GM12878 (cell line): Measurements from ENCODE around the gene FTCDNL1. TPM values are rescaled to one million over a fixed set of nuclear protein-coding genes. Genes with fewer than 3 reads are reported as not detected.

Source experiments
- ATAC-seq: fragments of 200-7000 bp; cut with Tn5 transposase; 3 replicates; pipeline ENCODE4 v1.9.1; 2020; ENCODE audit warnings: mild to moderate bottlenecking, moderate library complexity
- BruUV-seq: library from RNA; stranded (reverse); fragments of 400-500 nt; replicated peaks from 2 replicates; lab custom pipeline; 2021; lab: Mats Ljungman, UMichigan
- CTCF ChIA-PET: fragments of 300-600 bp; sonication (Branson Sonifier 250); formaldehyde crosslinking; extraction: SDS; loops from one replicate; lab custom pipeline; 2021; ENCODE audit warnings: inconsistent platforms; lab: Yijun Ruan, JAX
- POLR2A ChIA-PET: fragments of 350-600 bp; formaldehyde crosslinking; extraction: SDS; loops from one replicate; lab custom pipeline; 2021; ENCODE audit warnings: inconsistent platforms; lab: Charles Lee
- RAD21 ChIA-PET: fragments of 300-600 bp; sonication (Branson Sonifier 250); formaldehyde crosslinking; loops from one replicate; lab custom pipeline; 2023; ENCODE audit warnings: antibody characterized with exemption; ENCODE audit not compliant: unreplicated experiment; lab: Charles Lee
- SMC1A ChIA-PET: fragments of 300-600 bp; sonication (Branson Sonifier 250); formaldehyde crosslinking; loops from one replicate; lab custom pipeline; 2023; ENCODE audit not compliant: unreplicated experiment, uncharacterized antibody; lab: Charles Lee
- DNase-seq: peaks from one replicate; pipeline ENCODE4 v3.0.0-alpha.2; 2011; ENCODE audit warnings: low read depth, low spot score
- FAIRE-seq: peaks from 3 replicates; lab custom pipeline; 2011; peaks lifted over from hg19 to GRCh38; lab: Jason Lieb, UNC
- H2AFZ ChIP-seq: 2 replicates; pipeline ENCODE4 v1.6.0; 2011; ENCODE audit warnings: low read depth, low read length, control low read depth; ENCODE audit not compliant: control insufficient read depth
- H3K27ac ChIP-seq: 2 replicates; pipeline ENCODE4 v1.5.1; 2011; ENCODE audit warnings: control low read depth; ENCODE audit not compliant: control insufficient read depth, insufficient read depth
- H3K27me3 ChIP-seq, 2 experiments: replicated peaks in 1 of 2; 2 replicates each; pipeline versions ENCODE4 v1.6.0 to v1.6.1; 2011; ENCODE audit warnings: low read length in 1 of 2; ENCODE audit not compliant: control insufficient read depth in 2 of 2, insufficient read depth in 2 of 2
- H3K36me3 ChIP-seq, 2 experiments: 2 replicates each; pipeline ENCODE4 v1.5.1; 2011; ENCODE audit warnings: low read length in 1 of 2; ENCODE audit not compliant: control insufficient read depth in 2 of 2, insufficient read depth in 2 of 2
- H3K4me1 ChIP-seq: 2 replicates; pipeline ENCODE4 v1.6.1; 2011; ENCODE audit warnings: mild to moderate bottlenecking, low read length, moderate library complexity, mixed read lengths; ENCODE audit not compliant: control insufficient read depth, insufficient read depth
- H3K4me2 ChIP-seq: 2 replicates; pipeline ENCODE4 v1.6.0; 2011; ENCODE audit warnings: control low read depth; ENCODE audit not compliant: control insufficient read depth, insufficient read depth
- H3K4me3 ChIP-seq: fragments of 200-600 bp; sonication (generic); 2 replicates; pipeline ENCODE4 v1.5.1; 2016
- H3K79me2 ChIP-seq: 2 replicates; pipeline ENCODE4 v1.6.0; 2011; ENCODE audit warnings: low read length; ENCODE audit not compliant: control insufficient read depth, insufficient read depth
- H3K9ac ChIP-seq: 2 replicates; pipeline ENCODE4 v1.8.0; 2011; ENCODE audit warnings: low read length, control low read depth, mixed read lengths; ENCODE audit not compliant: control insufficient read depth, insufficient read depth
- H3K9me3 ChIP-seq: replicated peaks from 3 replicates; pipeline ENCODE4 v1.5.1; 2011; ENCODE audit warnings: mild to moderate bottlenecking, low read length; ENCODE audit not compliant: control insufficient read depth, insufficient read depth
- H4K20me1 ChIP-seq: 2 replicates; pipeline ENCODE4 v1.6.0; 2011; ENCODE audit not compliant: control insufficient read depth, insufficient read depth
- BCL11A ChIP-seq: IDR thresholded peaks from 2 replicates; pipeline ENCODE4 v1.6.1; 2011; ENCODE audit warnings: low read depth, low read length
- CBFB ChIP-seq: IDR thresholded peaks from 2 replicates; pipeline ENCODE4 v1.6.1; 2016; ENCODE audit warnings: antibody characterized with exemption, low read depth
- FOS ChIP-seq: IDR thresholded peaks from 3 replicates; pipeline ENCODE4 v1.6.1; 2011; ENCODE audit warnings: borderline replicate concordance; ENCODE audit not compliant: insufficient read length; ENCODE audit errors: extremely low read depth
- GATAD2B ChIP-seq: fragments of 450-650 bp; conservative IDR thresholded peaks from 2 replicates; pipeline ENCODE4 v1.6.1; 2017; ENCODE audit warnings: low read depth, mild to moderate bottlenecking, moderate library complexity
- IRF3 ChIP-seq: fragments of 450-650 bp; IDR thresholded peaks from 2 replicates; pipeline ENCODE4 v1.6.1; 2014; ENCODE audit warnings: mild to moderate bottlenecking
- JUNB ChIP-seq: IDR thresholded peaks from 2 replicates; pipeline ENCODE4 v1.6.1; 2016; ENCODE audit warnings: antibody characterized with exemption, mild to moderate bottlenecking
- MLLT1 ChIP-seq: fragments of 450-650 bp; IDR thresholded peaks from 2 replicates; pipeline ENCODE4 v1.6.1; 2016; ENCODE audit warnings: mild to moderate bottlenecking
- PAX5 ChIP-seq: IDR thresholded peaks from 2 replicates; pipeline ENCODE4 v1.6.1; 2011; ENCODE audit warnings: low read depth, low read length, borderline replicate concordance
- PAX8 ChIP-seq: fragments of 450-650 bp; IDR thresholded peaks from 2 replicates; pipeline ENCODE4 v1.6.1; 2017; ENCODE audit warnings: mild to moderate bottlenecking, moderate library complexity
- RUNX3 ChIP-seq: IDR thresholded peaks from 2 replicates; pipeline ENCODE4 v1.6.1; 2012; ENCODE audit warnings: low read length, inconsistent platforms
- SREBF2 ChIP-seq: IDR thresholded peaks from 2 replicates; pipeline ENCODE4 v1.6.1; 2012; ENCODE audit warnings: mild to moderate bottlenecking, low read length
- TAF1 ChIP-seq: IDR thresholded peaks from 2 replicates; pipeline ENCODE4 v1.6.1; 2011; ENCODE audit warnings: mild to moderate bottlenecking, low read depth, low read length, borderline replicate concordance
- TARDBP ChIP-seq: IDR thresholded peaks from 2 replicates; pipeline ENCODE4 v1.6.1; 2016; ENCODE audit warnings: borderline replicate concordance
- TCF12 ChIP-seq: IDR thresholded peaks from 2 replicates; pipeline ENCODE4 v1.6.1; 2011; ENCODE audit warnings: low read depth, mild to moderate bottlenecking, low read length
- WGBS: methylation state at CpG from one replicate; pipeline ENCODE4 v1.1.6; 2016; ENCODE audit warnings: low lambda C conversion rate; ENCODE audit not compliant: insufficient replicate concordance, insufficient coverage; ENCODE audit errors: missing lambda C conversion rate; 5-methylcytosine and 5-hydroxymethylcytosine counted together
- in situ Hi-C: fragments of 300-500 bp; cut with MboI; formaldehyde crosslinking; loops from 9 replicates; pipeline ENCODE4 v1.14.3; 2018; ENCODE audit warnings: mixed read lengths
- intact Hi-C: fragments of 100-400 bp; cut with micrococcal nuclease; formaldehyde crosslinking; loops from one replicate; pipeline ENCODE4 v1.14.2; 2022; ENCODE audit not compliant: unreplicated experiment
- polyA plus RNA-seq, 11 experiments: library from polyadenylated mRNA; depleted of rRNA in 4 of 11; unstranded in 6 of 11; stranded (reverse) in 5 of 11; fragments of >200 nt; fragmentation: Nextera tagmentation in 4 of 11; fragmentation: Illumina TruSeq in 1 of 11; extraction: Ambion mirVana in 4 of 11; extraction: Trizol in 1 of 11; gene quantifications; 1 replicate in 1 of 11; 2 replicates in 10 of 11; pipeline versions ENCODE4 v1.2.1 to v1.2.3, GENCODE V29; 2011 to 2016; ENCODE audit warnings: inconsistent platforms in 2 of 11, missing spikeins in 2 of 11, low read depth in 1 of 11
- total RNA-seq, 4 experiments: library from RNA; depleted of rRNA in 3 of 4; stranded (reverse); fragments of >200 nt in 3 of 4; fragmentation: Illumina TruSeq in 1 of 4; extraction: Trizol in 1 of 4; gene quantifications; 2 replicates each; pipeline versions ENCODE4 v1.2.1 to v1.2.3, GENCODE V29; 2013 to 2021
- TF ChIP-seq, protein P1 (sequence below): fragments of 450-650 bp; formaldehyde crosslinking; IDR thresholded peaks from 2 replicates; pipeline ENCODE4 v1.4.0; 2022; ENCODE audit warnings: mild to moderate bottlenecking, moderate library complexity

The FTCDNL1 gene
- total and polyA plus RNA-seq, 10 of the 15 experiments (the other 5 are each of a cell fraction or from before 2014, with no cell fraction given), result 0.15 to 3.9 (median 2.0) TPM

- TF ChIP-seq MLLT1 (no peak), TARDBP (no peak), TAF1 (no peak), IRF3 (no peak)
Observed at GRCh38 chr2:199777315-199777714, 73.7 kb downstream of the FTCDNL1 start (continued).

DNA sequence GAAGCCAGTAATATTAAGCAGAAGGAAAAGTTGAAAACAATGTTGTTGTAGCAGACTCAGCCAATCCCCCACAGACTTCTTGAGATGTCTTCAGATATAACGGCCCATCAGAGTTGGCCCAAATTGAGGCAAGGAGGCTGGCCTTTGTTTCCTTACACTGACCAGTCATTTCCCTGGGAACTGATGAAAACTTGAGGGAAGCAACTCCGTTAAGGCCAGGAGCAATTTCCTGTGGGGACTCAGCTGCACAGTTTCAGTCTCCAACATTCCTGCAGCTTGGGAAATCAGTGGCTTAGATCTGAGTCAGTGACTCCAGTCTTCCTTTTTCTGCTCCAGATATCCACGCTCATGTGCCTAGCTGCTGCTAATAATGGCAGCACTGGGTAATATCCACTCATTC lies 75.7 kb downstream of the FTCDNL1 start:
- CTCF ChIA-PET, result interaction anchor here (1.7 kb wide), 1 partner anchor 20 kb away, joined by 6 read pairs; no protein-coding TSS in a partner anchor
- no peak for ATAC-seq
- no peak overlapping the region for H3K9ac ChIP-seq

More for the DNA sequence above, 75.7 kb downstream of the FTCDNL1 start:
- FAIRE-seq (no peak), DNase-seq (no peak)
- in situ Hi-C loops, result no loop called here
- H2AFZ ChIP-seq, result no peak overlapping the region
- no peak overlapping the region for H3K27ac ChIP-seq
- no peak overlapping the region for H3K4me3 ChIP-seq
- H3K36me3 ChIP-seq, result no peaks in the 10 kb centered on the region
- SMC1A ChIA-PET, result no interaction called here
- H4K20me1 ChIP-seq, result no peaks in the 10 kb centered on the region
- BruUV-seq, result no TSS peak
- no peaks in the 10 kb centered on the region for H3K79me2 ChIP-seq
- TF ChIP-seq BCL11A (no peak), FOS (no peak), PAX8 (no peak), PAX5 (no peak), CBFB (no peak), RUNX3 (no peak), JUNB (no peak), GATAD2B (no peak), SREBF2 (no peak), TCF12 (no peak)
- TF ChIP-seq, protein P1, sequence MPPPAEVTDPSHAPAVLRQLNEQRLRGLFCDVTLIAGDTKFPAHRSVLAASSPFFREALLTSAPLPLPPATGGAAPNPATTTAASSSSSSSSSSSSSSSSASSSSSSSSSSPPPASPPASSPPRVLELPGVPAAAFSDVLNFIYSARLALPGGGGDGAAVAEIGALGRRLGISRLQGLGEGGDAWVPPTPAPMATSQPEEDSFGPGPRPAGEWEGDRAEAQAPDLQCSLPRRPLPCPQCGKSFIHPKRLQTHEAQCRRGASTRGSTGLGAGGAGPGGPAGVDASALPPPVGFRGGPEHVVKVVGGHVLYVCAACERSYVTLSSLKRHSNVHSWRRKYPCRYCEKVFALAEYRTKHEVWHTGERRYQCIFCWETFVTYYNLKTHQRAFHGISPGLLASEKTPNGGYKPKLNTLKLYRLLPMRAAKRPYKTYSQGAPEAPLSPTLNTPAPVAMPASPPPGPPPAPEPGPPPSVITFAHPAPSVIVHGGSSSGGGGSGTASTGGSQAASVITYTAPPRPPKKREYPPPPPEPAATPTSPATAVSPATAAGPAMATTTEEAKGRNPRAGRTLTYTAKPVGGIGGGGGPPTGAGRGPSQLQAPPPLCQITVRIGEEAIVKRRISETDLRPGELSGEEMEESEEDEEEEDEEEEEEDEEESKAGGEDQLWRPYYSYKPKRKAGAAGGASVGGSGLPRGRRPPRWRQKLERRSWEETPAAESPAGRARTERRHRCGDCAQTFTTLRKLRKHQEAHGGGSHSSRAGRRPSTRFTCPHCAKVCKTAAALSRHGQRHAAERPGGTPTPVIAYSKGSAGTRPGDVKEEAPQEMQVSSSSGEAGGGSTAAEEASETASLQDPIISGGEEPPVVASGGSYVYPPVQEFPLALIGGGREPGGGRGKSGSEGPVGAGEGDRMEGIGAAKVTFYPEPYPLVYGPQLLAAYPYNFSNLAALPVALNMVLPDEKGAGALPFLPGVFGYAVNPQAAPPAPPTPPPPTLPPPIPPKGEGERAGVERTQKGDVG (CRISPR knock-in tag), result no peak
- no peaks in the 10 kb centered on the region for H3K4me1 ChIP-seq
- RAD21 ChIA-PET, result no interaction called here
- intact Hi-C loops, result no loop called here
- no peak overlapping the region for H3K4me2 ChIP-seq
- POLR2A ChIA-PET, result no interaction called here
- H3K9me3 ChIP-seq, result no peaks in the 10 kb centered on the region
- H3K27me3 ChIP-seq, result no peaks in the 10 kb centered on the region
- 76% methylated on average over 3 of the region's 3 CpGs for WGBS
